NCI-H2171 (cell line): ENCODE measurements around the gene CCDC127.
"Not testable (repeated sequence)": the region's sequence is repeated elsewhere in the genome, so short reads cannot be mapped to it uniquely, and the experiment has no call there.

Source experiments
- DNase-seq: peaks from one replicate; lab custom pipeline; 2025; lab: John Stamatoyannopoulos, UW

Gene CCDC127

DNA sequence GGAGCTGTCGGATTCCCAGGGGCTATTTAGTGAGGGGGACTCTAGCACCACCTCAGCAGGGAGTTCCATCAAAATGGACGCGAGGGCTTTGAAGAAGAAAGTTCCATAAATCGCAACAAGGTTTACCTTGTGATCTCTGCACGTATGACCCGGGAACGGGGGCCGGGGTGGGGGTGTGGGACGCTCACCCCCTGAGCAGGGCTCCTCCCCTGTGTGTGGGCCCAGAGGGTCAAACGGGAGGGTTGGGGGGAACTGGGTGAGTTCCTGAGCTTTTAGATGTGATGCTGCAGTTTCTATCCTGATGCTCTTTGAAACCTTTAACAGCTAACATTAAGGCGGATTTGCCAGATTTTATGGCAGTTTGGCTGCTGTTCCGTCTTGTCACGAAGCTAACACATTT, 45.5 kb downstream of the CCDC127 start:
- DNase-seq: no peak

DNA sequence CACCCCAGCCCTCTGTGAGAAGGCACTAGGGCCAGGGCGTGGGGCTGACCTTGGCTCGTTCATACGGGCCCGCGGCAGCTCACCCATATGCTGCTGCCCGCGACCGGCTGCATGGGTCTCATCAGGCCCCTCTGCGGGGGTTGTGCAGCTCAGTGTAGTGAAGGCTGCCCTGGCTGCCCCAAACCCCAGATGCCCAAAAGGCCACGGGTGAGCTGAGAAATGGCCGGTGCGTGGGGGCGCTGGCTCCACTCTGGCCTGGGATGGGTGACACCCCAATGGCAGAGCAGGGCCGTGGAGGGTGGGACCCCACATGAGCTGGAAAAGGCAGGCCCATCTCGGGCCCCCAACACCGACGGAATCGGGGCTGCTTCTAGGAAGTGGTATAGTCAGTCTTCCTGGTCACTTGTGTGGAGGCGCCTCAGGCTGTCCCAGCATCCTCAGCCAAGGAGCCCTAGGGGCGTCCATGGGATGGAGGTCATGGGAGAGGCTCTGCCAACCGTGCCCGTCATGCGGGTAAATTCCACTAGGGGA, 46.1 kb downstream of the CCDC127 start:
- DNase-seq: no peak

DNA sequence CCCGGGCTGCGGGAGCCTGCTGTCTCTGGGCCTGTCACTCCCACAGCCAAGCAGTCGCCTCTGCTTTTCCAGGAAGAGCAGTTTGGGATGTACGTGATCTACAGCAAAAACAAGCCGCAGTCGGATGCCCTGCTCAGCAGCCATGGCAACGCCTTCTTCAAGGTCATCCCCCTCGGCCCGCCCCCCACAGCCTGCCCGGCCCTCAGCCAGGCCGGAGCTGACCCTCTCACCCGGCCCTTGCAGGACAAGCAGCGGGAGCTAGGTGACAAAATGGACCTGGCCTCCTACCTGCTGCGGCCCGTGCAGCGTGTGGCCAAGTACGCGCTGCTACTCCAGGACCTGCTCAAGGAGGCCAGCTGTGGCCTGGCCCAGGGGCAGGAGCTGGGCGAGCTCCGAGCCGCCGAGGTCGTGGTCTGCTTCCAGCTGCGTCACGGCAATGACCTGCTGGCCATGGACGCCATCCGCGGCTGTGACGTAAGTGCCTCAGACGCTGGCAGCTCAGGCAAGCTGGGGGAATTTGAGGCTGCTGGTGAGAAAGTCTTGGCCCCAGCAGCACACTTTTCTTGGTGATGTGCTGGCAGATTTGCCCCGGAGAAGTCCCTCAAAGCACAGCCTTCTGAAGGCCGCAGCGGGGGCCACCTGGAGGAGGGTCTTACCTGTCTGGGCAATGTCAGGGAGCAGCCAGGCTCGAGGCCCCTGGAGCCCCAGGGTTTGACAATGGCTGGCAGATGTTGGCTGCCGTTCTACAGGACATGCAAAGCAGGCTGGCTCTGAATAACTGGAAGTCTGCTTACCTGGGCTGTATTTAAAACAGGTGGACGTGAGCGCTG, 46.8 kb downstream of the CCDC127 start:
- no peak for DNase-seq

DNA sequence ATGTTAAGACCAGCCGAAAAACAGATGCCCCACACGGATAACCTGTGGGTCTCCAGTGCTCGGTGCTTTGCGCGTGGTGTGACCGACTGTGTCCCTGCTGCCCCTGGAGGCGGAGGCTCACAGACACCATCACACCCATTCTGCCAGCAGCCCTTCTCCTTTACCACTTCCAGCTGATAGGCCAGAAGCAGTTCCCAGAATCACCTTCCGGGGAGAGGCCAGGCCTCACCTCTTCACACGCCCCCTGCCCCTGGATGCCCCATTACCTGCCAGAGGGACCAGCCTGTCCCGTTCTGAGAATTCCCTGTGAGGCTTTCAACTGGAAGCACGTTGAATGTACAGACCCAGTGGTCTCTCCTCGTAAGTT, 48.2 kb downstream of the CCDC127 start:
- no peak for DNase-seq

DNA sequence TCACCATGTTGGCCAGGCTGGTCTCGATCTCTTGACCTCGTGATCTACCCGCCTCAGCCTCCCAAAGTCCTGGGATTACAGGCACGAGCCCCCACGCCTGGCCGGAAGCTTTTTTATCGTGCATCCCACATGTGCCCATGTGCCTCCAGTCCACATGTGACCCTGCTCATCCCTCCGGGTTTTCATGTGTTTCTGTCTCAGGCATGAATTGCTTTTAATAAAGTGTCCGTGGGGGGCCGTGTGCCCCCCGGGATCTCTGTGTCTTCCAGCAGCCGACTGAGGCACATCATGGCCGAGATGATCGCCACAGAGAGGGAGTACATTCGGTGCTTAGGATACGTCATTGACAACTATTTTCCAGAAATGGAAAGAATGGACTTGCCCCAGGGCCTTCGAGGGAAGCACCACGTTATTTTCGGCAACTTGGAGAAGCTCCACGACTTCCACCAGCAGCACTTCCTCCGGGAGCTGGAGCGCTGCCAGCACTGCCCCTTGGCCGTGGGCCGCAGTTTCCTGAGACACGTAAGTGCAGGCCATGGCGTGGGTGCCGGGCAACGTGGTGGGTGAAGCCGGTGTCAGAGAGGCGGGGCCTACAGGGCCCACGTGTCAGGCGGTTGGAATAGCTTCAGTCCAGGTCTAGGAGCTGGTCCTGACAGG, 48.8 kb downstream of the CCDC127 start:
- DNase-seq: no peak

DNA sequence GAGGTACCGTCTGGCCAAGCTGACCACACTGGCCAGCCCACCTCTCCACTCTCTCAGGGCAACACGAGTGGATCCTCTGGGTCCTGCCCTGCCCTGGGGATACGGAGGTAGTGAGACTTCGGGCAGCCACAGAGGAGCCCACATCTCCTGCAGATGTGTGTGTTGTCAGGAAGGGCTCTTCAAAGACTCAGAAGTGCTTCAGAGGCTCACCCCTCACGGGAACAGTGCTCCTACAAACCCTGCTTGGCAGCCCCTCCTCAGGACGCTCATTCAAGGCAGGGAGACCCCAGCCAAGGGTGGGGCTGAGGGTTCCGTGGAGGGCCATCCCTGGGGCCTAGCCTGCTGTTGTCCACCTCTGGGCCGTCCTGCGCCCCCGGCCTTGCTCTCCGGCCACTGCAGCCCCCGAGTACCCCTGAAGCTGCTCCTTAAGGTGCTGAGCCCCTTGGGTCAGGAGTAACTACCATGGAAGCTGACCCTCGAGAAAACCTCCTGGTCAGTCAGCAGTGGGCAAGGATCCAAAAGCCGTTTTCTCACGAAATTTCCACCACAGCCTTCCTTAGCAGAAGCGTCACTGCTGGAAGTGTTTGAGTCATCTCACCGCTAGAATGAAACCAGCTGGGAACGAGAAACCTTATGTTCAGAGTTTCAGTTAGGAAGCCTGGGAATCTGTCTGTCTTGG, 49.8 kb downstream of the CCDC127 start:
- no peak for DNase-seq

DNA sequence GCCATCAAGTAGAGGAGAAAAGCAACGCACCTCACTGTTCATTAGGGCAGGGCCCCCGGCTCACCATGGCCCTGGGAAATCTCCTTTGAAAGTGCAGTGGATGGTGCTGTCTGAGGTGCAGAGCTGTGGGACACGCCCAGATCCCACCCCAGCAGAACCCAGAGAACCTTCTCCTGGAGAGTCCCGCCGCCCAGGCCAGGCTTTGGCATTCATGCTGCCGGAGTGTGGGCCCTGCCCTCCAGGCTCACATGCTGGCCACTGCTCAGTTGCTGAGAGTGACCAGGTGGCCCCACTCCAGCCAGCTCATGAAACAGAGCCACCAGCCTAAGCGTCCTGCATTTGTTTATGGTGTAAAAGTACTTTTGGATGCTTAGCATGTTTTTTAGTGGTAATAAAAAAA, 50.4 kb downstream of the CCDC127 start:
- DNase-seq: no peak

DNA sequence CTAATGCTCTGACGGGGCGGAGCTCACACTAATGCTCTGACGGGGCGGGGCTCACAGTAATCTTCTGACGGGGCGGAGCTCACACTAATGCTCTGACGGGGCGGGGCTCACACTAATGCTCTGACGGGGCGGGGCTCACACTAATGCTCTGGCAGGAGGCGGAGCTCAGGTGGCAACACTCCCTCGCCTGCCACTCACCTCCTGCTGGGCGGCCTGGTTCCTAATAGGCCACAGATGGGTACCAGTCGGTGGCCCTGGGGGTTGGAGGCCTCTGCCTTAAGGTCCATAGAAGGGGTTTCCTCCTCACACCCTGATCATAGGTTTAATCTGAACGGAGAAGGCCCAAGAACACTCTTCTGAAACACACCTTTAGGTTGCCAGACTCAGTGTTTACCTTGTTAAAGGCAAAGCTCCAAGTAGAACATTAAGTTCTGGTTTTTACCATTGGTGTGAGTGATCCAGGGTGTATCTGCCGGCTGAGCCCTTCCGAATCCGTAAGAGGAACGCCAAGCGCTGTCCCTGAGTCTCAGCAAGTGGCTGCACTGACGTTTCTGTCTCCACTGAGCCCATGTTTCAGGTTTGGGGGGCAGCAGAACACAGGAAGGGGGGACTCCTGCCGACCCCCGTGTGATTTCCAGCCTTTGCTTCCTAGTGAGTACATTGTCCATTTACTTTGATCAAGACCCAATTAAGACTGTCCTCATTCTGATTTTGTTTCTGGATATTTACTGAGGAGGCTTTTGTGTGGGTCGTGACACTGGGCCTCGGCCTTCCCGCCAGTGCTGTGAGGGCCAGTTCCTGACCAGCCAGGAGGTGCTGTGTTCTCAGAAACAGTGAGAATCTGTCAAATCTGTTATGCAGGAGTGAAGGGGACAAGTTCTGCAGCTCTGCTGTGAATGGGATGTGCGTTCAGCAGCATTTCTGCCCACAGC, 51.2 kb downstream of the CCDC127 start:
- DNase-seq: no peak

DNA sequence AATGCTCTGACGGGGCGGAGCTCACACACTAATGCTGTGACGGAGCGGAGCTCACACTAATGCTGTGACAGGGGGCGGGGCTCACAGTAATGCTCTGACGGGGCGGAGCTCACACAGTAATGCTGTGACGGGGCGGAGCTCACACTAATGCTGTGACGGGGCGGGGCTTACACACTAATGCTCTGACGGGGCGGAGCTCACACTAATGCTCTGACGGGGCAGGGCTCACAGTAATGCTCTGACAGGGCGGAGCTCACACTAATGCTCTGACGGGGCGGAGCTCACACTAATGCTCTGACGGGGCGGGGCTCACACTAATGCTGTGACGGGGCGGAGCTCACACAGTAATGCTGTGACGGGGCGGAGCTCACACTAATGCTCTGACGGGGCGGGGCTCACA, 53.2 kb downstream of the CCDC127 start:
- DNase-seq: not testable (repeated sequence)

DNA sequence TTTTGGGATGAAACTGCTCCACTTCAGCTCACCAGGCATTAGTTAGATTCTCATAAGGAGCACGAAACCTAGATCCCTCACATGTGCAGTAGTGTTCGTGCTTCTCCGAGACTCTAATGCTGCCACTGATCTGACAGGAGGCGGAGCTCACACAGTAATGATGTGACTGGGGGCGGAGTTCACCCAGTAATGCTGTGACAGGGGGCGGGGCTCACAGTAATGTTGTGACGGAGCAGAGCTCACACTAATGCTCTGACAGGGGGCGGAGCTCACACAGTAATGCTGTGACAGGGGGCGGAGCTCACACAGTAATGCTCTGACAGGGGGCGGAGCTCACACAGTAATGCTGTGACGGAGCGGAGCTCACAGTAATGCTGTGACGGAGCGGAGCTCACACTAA, 53.7 kb downstream of the CCDC127 start:
- DNase-seq: no peak

DNA sequence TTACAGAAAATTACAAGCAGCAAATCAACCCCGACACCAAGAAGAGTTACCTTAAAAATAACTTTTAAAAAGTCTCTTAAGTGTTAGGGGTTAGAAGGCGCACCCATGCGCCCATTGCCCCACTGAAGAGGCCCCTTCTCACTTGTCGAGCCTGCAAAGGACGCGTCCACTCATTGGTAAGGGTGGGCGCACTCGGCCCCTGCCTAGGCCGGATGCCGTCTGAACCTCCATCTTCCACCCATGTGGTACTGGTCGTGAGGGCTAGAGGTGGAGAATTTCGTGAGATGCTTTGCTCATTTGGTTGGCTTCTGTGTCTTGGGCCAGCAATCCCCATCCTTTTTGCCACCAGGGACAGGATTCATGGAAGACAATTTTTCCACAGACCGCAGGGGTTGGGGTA, 54.1 kb downstream of the CCDC127 start:
- DNase-seq: no peak

DNA sequence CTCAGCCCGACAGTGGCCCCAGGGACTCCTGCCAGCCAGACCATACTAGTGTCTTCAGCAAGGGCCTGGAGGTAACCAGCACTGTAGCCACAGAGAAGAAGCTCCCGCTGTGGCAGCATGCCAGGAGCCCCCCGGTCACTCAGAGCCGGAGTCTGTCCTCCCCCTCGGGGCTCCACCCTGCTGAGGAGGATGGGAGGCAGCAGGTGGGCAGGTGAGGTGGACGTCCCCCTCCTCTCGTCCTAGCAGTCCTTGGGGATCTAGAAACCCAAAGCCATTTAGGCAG, 54.7 kb downstream of the CCDC127 start:
- no peak for DNase-seq

DNA sequence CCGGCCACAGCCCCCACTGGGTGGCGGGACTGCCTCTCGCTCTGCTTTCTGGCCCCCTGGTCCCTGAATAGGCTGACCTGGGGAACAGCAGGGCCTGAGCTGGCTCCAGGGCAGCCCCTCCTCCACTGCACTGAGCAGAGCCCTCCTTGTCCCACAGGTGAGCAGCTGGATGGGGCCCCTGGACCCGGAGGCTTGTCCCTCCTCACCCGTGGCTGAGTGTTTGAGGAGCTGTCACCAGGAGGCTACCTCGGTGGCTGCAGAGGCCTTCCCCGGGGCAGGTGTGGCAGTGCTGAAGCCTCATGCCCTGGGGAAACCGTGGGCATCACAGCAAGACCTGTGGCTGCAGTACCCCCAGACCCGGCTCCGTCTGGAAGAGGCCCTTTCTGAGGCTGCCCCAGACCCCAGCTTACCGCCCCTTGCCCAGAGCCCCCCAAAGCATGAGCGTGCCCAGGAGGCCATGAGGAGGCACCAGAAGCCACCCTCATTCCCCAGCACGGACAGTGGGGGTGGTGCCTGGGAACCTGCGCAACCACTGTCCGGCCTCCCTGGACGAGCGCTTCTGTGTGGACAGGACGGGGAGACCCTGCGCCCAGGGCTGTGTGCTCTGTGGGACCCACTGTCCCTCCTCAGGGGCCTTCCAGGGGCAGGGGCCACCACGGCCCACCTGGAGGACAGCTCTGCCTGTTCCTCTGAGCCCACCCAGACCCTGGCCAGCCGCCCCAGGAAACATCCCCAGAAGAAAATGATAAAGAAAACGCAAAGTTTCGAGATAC, 55.2 kb downstream of the CCDC127 start:
- DNase-seq: no peak

DNA sequence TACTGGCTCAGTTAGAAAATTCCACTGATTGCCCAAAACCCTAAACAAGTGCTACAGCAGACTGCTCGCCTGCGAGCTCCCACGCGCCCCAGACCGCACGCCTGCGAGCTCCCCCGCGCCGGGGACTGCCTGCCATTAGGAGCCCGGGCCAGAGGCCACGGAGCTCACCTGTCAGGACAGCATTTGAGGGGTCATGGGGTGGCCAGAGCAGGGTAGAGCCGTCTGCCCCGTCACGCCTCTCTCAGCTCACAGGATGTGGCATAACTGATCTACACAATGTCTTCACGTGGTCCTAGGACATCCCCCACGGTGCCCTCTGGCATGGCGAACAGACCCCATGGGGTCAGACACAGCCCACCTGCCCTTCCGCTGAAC, 55.8 kb downstream of the CCDC127 start:
- DNase-seq: no peak

DNA sequence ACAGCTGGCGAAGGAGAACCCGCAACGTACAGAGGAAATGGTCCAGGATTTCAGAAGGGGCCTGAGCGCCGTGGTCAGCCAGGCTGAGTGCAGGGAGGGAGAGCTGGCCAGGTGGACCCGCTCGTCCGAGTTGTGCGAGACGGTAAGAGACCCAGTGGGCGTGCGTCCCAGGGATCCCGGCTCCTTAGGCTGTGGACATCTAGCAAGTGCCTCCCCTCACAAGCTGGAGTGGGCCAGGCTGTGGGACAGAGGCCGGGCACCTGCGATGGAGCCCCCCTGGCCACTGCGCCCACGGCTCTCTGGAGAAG, 56.2 kb downstream of the CCDC127 start:
- DNase-seq: no peak

DNA sequence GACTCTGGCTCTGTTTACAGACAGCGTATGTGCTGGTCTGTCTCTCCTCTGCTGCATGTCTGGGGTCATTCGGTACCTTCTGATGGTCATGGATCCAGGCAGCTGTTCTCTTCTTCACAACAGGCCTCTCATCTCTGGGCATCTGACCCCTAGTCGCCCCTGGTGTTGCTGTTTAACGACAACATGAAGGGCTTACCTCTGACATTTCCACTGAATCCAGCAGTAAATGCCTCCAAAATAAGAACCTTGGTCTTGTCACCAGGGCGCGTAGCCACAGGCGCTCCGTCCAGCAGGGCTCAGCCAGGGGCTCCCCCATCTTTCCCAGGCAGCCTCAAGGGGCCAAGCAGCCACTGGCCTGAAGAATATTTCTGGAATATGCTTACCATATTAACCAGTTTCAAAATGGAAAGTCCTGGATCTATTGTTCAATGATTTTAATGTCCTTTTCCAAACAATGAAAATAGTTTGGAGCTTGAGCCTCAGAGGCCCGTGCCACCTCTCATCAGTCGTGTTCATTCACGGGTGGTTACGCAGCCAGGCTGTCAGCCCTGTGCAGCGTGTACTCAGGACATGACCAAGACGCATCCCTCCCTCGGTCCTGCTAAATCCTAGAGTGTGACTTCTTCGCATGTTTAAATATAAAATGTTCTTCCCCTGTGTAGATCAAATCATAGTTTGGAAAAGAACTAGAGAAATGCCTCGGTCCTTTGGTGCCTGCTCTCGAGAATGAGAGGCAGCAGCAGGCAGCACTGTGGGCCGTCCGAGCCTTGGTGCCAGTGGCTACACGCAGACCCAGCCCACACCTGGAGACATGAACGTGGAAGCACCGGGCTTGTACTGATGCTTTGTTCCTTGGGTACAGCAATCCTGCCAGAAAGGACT, 56.8 kb downstream of the CCDC127 start:
- DNase-seq: no peak

DNA sequence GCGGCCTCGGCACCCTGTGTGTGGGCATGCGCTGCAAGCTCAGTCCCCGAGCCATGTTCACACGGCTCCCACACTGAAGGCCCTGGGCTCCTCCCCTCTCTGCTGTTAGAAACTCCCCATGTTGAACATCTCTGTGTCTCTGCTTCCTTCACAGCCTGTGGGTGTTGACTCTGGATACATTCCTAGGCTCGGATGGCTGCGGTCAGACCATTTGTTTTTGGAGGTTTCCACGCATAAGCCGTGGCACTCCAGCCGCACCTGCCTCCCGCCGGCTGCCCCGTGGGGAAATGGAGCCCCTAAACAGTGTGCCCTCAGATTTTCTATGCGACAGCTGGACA, 57.8 kb downstream of the CCDC127 start:
- no peak for DNase-seq

DNA sequence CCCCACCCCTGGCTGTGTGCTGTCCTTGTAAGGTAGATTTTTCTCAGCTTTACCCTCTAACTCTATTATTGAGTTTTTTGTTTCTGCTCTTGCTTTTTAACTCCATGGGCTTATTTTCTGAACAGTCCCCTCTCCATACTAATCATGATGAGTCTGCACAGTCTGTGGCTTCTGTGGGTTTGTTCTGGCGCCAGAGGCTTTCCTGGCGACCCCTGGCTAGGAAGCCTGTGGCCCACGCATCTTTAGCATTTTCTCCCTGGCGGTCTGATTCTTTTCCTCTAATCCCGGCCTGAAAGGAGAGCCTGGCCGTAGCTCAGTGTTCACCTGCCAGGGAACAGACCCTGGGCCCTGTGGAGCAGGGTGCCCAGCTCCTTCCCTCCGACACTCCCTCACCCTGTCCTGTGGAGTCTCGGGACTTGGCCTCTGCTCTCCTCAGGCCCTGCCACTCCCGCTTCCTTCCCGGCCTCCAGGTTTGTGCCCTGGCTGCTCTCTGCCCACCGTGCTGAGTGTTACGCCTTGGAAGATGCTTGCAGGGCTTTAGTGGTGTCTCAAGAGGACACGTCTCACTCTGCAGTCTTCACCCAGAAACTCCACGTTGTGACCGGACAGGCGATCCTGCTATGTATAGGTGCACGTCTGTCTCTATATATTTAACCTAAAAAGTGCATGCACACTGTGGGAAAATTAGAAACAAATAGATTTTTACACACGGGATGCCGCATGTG, 58.3 kb downstream of the CCDC127 start:
- no peak for DNase-seq

DNA sequence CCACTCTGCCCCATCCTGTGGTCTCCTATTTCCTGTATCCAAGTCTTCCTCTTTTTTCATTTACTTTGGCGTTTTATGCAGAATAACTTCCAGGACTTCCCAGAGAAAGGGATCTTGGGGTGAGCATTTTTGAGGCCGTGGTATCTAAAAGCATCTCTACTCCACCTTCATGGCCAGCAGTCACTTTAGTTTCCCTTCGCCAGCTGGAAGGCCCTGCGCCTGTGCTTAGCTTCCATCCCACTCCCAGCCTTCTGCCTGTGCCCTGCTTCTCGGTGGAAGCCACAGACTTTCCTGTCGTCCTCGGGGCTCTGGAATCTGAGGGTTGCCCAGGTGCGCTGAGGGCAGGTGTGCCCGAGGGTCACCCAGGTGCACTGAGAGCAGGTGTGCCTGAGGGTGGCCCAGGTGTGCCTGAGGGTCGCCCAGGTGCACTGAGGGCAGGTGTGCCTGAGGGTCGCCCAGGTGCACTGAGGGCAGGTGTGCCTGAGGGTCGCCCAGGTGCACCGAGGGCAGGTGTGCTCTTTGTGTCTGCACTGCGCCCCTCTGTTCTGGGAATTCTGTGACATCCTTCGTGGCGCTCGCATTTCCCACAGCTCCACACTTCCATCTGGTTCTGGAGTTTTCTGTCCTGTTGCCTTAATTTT, 59.0 kb downstream of the CCDC127 start:
- no peak for DNase-seq

DNA sequence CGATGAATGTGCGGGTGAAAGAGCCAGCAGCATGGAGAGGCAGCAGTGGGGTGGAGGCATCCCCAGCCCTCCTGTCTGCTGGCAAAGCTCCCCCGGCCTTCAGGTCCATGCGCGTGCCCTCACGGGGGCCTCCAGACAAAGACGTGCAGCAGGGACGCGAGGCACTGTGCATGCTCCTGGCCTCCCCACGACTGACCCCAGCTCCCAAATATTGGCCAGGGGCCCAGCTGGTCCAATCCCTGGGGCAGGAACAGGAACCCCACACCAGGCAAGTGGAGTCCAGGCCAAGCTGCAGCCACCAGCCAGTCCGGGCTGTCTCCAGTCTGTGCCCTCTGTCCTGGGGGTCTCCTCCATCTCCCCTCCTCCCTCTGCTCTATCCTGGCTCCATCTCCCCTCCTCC, 60.2 kb downstream of the CCDC127 start:
- no peak for DNase-seq
